TTC549 (cell line): Measurements from ENCODE around the gene ADD3.
"Not testable (repeated sequence)": the region's sequence is repeated elsewhere in the genome, so short reads cannot be mapped to it uniquely, and the experiment has no call there.

ENCODE experiments used
- FAIRE-seq: peaks from 2 replicates; lab custom pipeline; 2012; peaks lifted over from hg19 to GRCh38; lab: Jason Lieb, UNC

Gene ADD3

GRCh38 chr10:110035070-110035921 is 27.5 kb downstream of the ADD3 start:
- FAIRE-seq = no peak

GRCh38 chr10:110036640-110037039 is 28.9 kb downstream of the ADD3 start:
- FAIRE-seq = no peak

- no peak for FAIRE-seq
Observed at GRCh38 chr10:110039254-110039653, 31.5 kb downstream of the ADD3 start.

GRCh38 chr10:110040108-110040507 is 32.3 kb downstream of the ADD3 start:
- FAIRE-seq = no peak

- no peak for FAIRE-seq
Observed at GRCh38 chr10:110040767-110041478, 33.1 kb downstream of the ADD3 start.

GRCh38 chr10:110041479-110041829 is 33.7 kb downstream of the ADD3 start:
- no peak for FAIRE-seq

- FAIRE-seq = no peak
Observed at GRCh38 chr10:110042181-110042580, 34.4 kb downstream of the ADD3 start.

GRCh38 chr10:110042891-110043290 is 35.1 kb downstream of the ADD3 start:
- no peak for FAIRE-seq

- no peak for FAIRE-seq
Observed at GRCh38 chr10:110044681-110045080, 36.9 kb downstream of the ADD3 start.

GRCh38 chr10:110045772-110046171 is 38.0 kb downstream of the ADD3 start:
- no peak for FAIRE-seq

GRCh38 chr10:110048145-110048544 is 40.4 kb downstream of the ADD3 start:
- FAIRE-seq = not testable (repeated sequence)

- no peak for FAIRE-seq
Observed at GRCh38 chr10:110048781-110049180, 41.0 kb downstream of the ADD3 start.

GRCh38 chr10:110049889-110050591 is 42.3 kb downstream of the ADD3 start:
- not testable (repeated sequence) for FAIRE-seq

- FAIRE-seq = no peak
Observed at GRCh38 chr10:110051487-110051886, 43.7 kb downstream of the ADD3 start.

- no peak for FAIRE-seq
Observed at GRCh38 chr10:110052916-110053315, 45.1 kb downstream of the ADD3 start.

- no peak for FAIRE-seq
Observed at GRCh38 chr10:110056822-110057221, 49.0 kb downstream of the ADD3 start.

GRCh38 chr10:110057456-110057855 is 49.7 kb downstream of the ADD3 start:
- FAIRE-seq = no peak

GRCh38 chr10:110058212-110058611 is 50.4 kb downstream of the ADD3 start:
- FAIRE-seq = no peak

- no peak for FAIRE-seq
Observed at GRCh38 chr10:110059925-110060324, 52.1 kb downstream of the ADD3 start.

GRCh38 chr10:110061687-110062086 is 53.9 kb downstream of the ADD3 start:
- no peak for FAIRE-seq

GRCh38 chr10:110065269-110065668 is 57.5 kb downstream of the ADD3 start:
- FAIRE-seq = no peak

GRCh38 chr10:110067960-110068770 is 60.4 kb downstream of the ADD3 start:
- FAIRE-seq = no peak
